H4 (cell line): ENCODE data around the gene FOXP1. TPM values are rescaled to one million over a fixed set of nuclear protein-coding genes. Genes with fewer than 3 reads are reported as not detected.

ENCODE experiments used
- DNase-seq: peaks from one replicate; pipeline ENCODE4 v3.0.0-alpha.2; 2015; ENCODE audit warnings: low spot score
- total RNA-seq: library from RNA; depleted of rRNA; stranded (reverse); fragments of >200 nt; shearing (Covaris generic); gene quantifications from 2 replicates; pipeline ENCODE4 v1.2.3, GENCODE V29; 2014

The FOXP1 gene
- total RNA-seq, 1 experiment from 2014 or later = 15.9 TPM

GRCh38 chr3:71241246-71241901, 342.2 kb downstream of the FOXP1 start:
- no peak for DNase-seq

- no peak for DNase-seq
These were observed 343.5 kb downstream of the FOXP1 start for GRCh38 chr3:71240034-71240433.

- no peak for DNase-seq
These were observed 345.2 kb downstream of the FOXP1 start for GRCh38 chr3:71238355-71238757.

- no peak for DNase-seq
These were observed 345.9 kb downstream of the FOXP1 start for GRCh38 chr3:71237672-71238071.

GRCh38 chr3:71235846-71236245, 347.7 kb downstream of the FOXP1 start:
- no peak for DNase-seq

GRCh38 chr3:71232895-71233294, 350.6 kb downstream of the FOXP1 start:
- DNase-seq = no peak

- no peak for DNase-seq
These were observed 351.3 kb downstream of the FOXP1 start for GRCh38 chr3:71232175-71232679.

GRCh38 chr3:71231680-71232079, 351.8 kb downstream of the FOXP1 start:
- DNase-seq = no peak

- DNase-seq = no peak
These were observed 353.4 kb downstream of the FOXP1 start for GRCh38 chr3:71229905-71230657.

- no peak for DNase-seq
These were observed 355.2 kb downstream of the FOXP1 start for GRCh38 chr3:71228156-71228866.

GRCh38 chr3:71227270-71227661, 356.3 kb downstream of the FOXP1 start:
- no peak for DNase-seq

GRCh38 chr3:71226565-71227269, 356.8 kb downstream of the FOXP1 start:
- no peak for DNase-seq

GRCh38 chr3:71225951-71226564, 357.5 kb downstream of the FOXP1 start:
- DNase-seq = no peak

GRCh38 chr3:71225002-71225684, 358.4 kb downstream of the FOXP1 start:
- DNase-seq = no peak

- no peak for DNase-seq
These were observed 363.5 kb downstream of the FOXP1 start for GRCh38 chr3:71219744-71220638.

GRCh38 chr3:71218508-71218907, 365.0 kb downstream of the FOXP1 start:
- DNase-seq = no peak

GRCh38 chr3:71217640-71218222, 365.8 kb downstream of the FOXP1 start:
- DNase-seq = no peak

GRCh38 chr3:71215351-71215750, 368.2 kb downstream of the FOXP1 start:
- no peak for DNase-seq

GRCh38 chr3:71214797-71215196, 368.7 kb downstream of the FOXP1 start:
- DNase-seq = no peak
